GM12878 (cell line): ENCODE data around the gene STK11. TPM values are rescaled to one million over a fixed set of nuclear protein-coding genes. Genes with fewer than 3 reads are reported as not detected.

ENCODE experiments used
- BACH1 ChIP-seq: fragments of 450-650 bp; IDR thresholded peaks from 2 replicates; pipeline ENCODE4 v1.6.1; 2017; ENCODE audit warnings: mild to moderate bottlenecking, borderline replicate concordance
- CBX5 ChIP-seq: sonication (generic); IDR thresholded peaks from 2 replicates; pipeline ENCODE4 v1.6.1; 2016; ENCODE audit warnings: low read depth, moderate library complexity, mild to moderate bottlenecking, inconsistent platforms
- CHD4 ChIP-seq: fragments of 200-600 bp; sonication (generic); IDR thresholded peaks from 2 replicates; pipeline ENCODE4 v1.6.1; 2016; ENCODE audit warnings: mild to moderate bottlenecking
- CTCF ChIP-seq, 3 experiments: IDR thresholded peaks in 2 of 3; conservative IDR thresholded peaks in 1 of 3; 2 replicates each; pipeline ENCODE4 v1.5.1; 2011; ENCODE audit warnings: low read depth in 3 of 3, low read length in 3 of 3, mild to moderate bottlenecking in 3 of 3, control low read depth in 2 of 3, moderate library complexity in 2 of 3, inconsistent platforms in 1 of 3, mixed read lengths in 1 of 3; ENCODE audit not compliant: control insufficient read depth in 2 of 3, insufficient read depth in 1 of 3; ENCODE audit errors: extremely low read depth in 1 of 3
- DPF2 ChIP-seq: fragments of 450-650 bp; IDR thresholded peaks from 2 replicates; pipeline ENCODE4 v1.6.1; 2017; ENCODE audit warnings: mild to moderate bottlenecking
- LARP7 ChIP-seq: fragments of 450-650 bp; IDR thresholded peaks from 2 replicates; pipeline ENCODE4 v1.6.1; 2017; ENCODE audit warnings: mild to moderate bottlenecking
- NR2F1 ChIP-seq: fragments of 450-650 bp; conservative IDR thresholded peaks from 2 replicates; pipeline ENCODE4 v1.6.1; 2017; ENCODE audit warnings: mild to moderate bottlenecking
- NRF1 ChIP-seq: conservative IDR thresholded peaks from 2 replicates; pipeline ENCODE4 v1.6.1; 2011; ENCODE audit warnings: mild to moderate bottlenecking, low read depth, low read length, improper control_type of control experiment
- PRDM15 ChIP-seq: fragments of 450-650 bp; formaldehyde crosslinking; IDR thresholded peaks from 2 replicates; pipeline ENCODE4 v1.4.0; 2020; ENCODE audit warnings: mild to moderate bottlenecking, moderate library complexity
- RAD21 ChIP-seq: IDR thresholded peaks from 2 replicates; pipeline ENCODE4 v1.6.1; 2011; ENCODE audit warnings: mild to moderate bottlenecking, low read depth, low read length, moderate library complexity; ENCODE audit not compliant: insufficient read depth
- RELA ChIP-seq: fragments of 450-650 bp; IDR thresholded peaks from 2 replicates; pipeline ENCODE4 v1.8.0; 2014; ENCODE audit warnings: borderline replicate concordance; ENCODE audit not compliant: partially characterized antibody
- RFX5 ChIP-seq: IDR thresholded peaks from 2 replicates; pipeline ENCODE4 v1.6.1; 2011; ENCODE audit warnings: low read depth, low read length, improper control_type of control experiment
- SREBF1 ChIP-seq: IDR thresholded peaks from 2 replicates; pipeline ENCODE4 v1.6.1; 2012; ENCODE audit warnings: mild to moderate bottlenecking, low read length
- TCF12 ChIP-seq: IDR thresholded peaks from 2 replicates; pipeline ENCODE4 v1.6.1; 2011; ENCODE audit warnings: low read depth, mild to moderate bottlenecking, low read length
- YY1 ChIP-seq: IDR thresholded peaks from 2 replicates; pipeline ENCODE4 v1.6.1; 2011; ENCODE audit warnings: low read depth, mild to moderate bottlenecking, low read length
- ZBED1 ChIP-seq: IDR thresholded peaks from 2 replicates; pipeline ENCODE4 v1.6.1; 2016; ENCODE audit warnings: borderline replicate concordance
- ZNF217 ChIP-seq: fragments of 450-650 bp; IDR thresholded peaks from 2 replicates; pipeline ENCODE4 v1.6.1; 2017; ENCODE audit warnings: antibody characterized with exemption, mild to moderate bottlenecking
- polyA plus RNA-seq, 11 experiments: library from polyadenylated mRNA; depleted of rRNA in 4 of 11; unstranded in 6 of 11; stranded (reverse) in 5 of 11; fragments of >200 nt; fragmentation: Nextera tagmentation in 4 of 11; fragmentation: Illumina TruSeq in 1 of 11; extraction: Ambion mirVana in 4 of 11; extraction: Trizol in 1 of 11; gene quantifications; 1 replicate in 1 of 11; 2 replicates in 10 of 11; pipeline versions ENCODE4 v1.2.1 to v1.2.3, GENCODE V29; 2011 to 2016; ENCODE audit warnings: inconsistent platforms in 2 of 11, missing spikeins in 2 of 11, low read depth in 1 of 11
- total RNA-seq, 4 experiments: library from RNA; depleted of rRNA in 3 of 4; stranded (reverse); fragments of >200 nt in 3 of 4; fragmentation: Illumina TruSeq in 1 of 4; extraction: Trizol in 1 of 4; gene quantifications; 2 replicates each; pipeline versions ENCODE4 v1.2.1 to v1.2.3, GENCODE V29; 2013 to 2021
- TF ChIP-seq, protein P1 (sequence below): fragments of 450-650 bp; IDR thresholded peaks from 2 replicates; pipeline ENCODE4 v1.6.1; 2018; ENCODE audit warnings: borderline replicate concordance, mild to moderate bottlenecking; ENCODE audit not compliant: partially characterized antibody
- TF ChIP-seq, protein P2 (sequence below): fragments of 450-650 bp; IDR thresholded peaks from 2 replicates; pipeline ENCODE4 v1.6.1; 2017; ENCODE audit warnings: mild to moderate bottlenecking
- TF ChIP-seq, protein P3 (sequence below): fragments of 450-650 bp; IDR thresholded peaks from 2 replicates; pipeline ENCODE4 v1.6.1; 2017; ENCODE audit warnings: low read depth, mild to moderate bottlenecking, moderate library complexity

Gene STK11
- total and polyA plus RNA-seq, 10 of the 15 experiments (the other 5 are each of a cell fraction or from before 2014, with no cell fraction given), result 0.33 to 71.0 (median 23.8) TPM

GRCh38 chr19:1266916-1267476, 61.4 kb downstream of the STK11 start (continued):
- TF ChIP-seq YY1 (peak; percentile 73; the same call in 1 of the 2 replicates), PRDM15 (CRISPR knock-in tag) (no peak), SREBF1 (no peak), RAD21 (peak; percentile 77), DPF2 (peak; percentile 94), TCF12 (no peak), NRF1 (no peak), ZBED1 (no peak), LARP7 (peak; percentile 99), ZNF217 (peak; percentile 86; the same call in 1 of the 2 replicates), CBX5 (no peak), CTCF (IDR thresholded peaks at IDR 0.05 in 2 of 3, conservative IDR thresholded peaks at IDR 0.05 in 1 of 3; ENCODE audit: control insufficient read depth in 2 of 3, extremely low read depth in 1 of 3, insufficient read depth in 1 of 3, low read depth in 3 of 3, low read length in 3 of 3) (peak; percentile 83 to 92 (median 86)), CHD4 (no peak), NR2F1 (peak; percentile 79), RFX5 (no peak), RELA (peak; percentile 40), BACH1 (peak; percentile 99)
- TF ChIP-seq, protein P1, sequence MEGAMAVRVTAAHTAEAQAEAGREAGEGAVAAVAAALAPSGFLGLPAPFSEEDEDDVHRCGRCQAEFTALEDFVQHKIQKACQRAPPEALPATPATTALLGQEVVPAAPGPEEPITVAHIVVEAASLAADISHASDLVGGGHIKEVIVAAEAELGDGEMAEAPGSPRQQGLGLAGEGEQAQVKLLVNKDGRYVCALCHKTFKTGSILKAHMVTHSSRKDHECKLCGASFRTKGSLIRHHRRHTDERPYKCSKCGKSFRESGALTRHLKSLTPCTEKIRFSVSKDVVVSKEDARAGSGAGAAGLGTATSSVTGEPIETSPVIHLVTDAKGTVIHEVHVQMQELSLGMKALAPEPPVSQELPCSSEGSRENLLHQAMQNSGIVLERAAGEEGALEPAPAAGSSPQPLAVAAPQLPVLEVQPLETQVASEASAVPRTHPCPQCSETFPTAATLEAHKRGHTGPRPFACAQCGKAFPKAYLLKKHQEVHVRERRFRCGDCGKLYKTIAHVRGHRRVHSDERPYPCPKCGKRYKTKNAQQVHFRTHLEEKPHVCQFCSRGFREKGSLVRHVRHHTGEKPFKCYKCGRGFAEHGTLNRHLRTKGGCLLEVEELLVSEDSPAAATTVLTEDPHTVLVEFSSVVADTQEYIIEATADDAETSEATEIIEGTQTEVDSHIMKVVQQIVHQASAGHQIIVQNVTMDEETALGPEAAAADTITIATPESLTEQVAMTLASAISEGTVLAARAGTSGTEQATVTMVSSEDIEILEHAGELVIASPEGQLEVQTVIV, result no peak
- TF ChIP-seq, protein P2, sequence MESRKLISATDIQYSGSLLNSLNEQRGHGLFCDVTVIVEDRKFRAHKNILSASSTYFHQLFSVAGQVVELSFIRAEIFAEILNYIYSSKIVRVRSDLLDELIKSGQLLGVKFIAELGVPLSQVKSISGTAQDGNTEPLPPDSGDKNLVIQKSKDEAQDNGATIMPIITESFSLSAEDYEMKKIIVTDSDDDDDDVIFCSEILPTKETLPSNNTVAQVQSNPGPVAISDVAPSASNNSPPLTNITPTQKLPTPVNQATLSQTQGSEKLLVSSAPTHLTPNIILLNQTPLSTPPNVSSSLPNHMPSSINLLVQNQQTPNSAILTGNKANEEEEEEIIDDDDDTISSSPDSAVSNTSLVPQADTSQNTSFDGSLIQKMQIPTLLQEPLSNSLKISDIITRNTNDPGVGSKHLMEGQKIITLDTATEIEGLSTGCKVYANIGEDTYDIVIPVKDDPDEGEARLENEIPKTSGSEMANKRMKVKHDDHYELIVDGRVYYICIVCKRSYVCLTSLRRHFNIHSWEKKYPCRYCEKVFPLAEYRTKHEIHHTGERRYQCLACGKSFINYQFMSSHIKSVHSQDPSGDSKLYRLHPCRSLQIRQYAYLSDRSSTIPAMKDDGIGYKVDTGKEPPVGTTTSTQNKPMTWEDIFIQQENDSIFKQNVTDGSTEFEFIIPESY, result no peak
- TF ChIP-seq, protein P3, sequence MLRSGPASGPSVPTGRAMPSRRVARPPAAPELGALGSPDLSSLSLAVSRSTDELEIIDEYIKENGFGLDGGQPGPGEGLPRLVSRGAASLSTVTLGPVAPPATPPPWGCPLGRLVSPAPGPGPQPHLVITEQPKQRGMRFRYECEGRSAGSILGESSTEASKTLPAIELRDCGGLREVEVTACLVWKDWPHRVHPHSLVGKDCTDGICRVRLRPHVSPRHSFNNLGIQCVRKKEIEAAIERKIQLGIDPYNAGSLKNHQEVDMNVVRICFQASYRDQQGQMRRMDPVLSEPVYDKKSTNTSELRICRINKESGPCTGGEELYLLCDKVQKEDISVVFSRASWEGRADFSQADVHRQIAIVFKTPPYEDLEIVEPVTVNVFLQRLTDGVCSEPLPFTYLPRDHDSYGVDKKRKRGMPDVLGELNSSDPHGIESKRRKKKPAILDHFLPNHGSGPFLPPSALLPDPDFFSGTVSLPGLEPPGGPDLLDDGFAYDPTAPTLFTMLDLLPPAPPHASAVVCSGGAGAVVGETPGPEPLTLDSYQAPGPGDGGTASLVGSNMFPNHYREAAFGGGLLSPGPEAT, result no peak
